Hematopoietic multipotent progenitor cell treated with erythropoietin and hydrocortisone succinate and interleukin-3 and kit ligand, for 15 days (in vitro differentiated cells): ENCODE measurements around the gene HPCAL1.

Experiments used
- DNase-seq: peaks from one replicate; pipeline ENCODE4 v3.0.0-alpha.2; 2015; ENCODE audit warnings: low spot score

The HPCAL1 gene

DNA sequence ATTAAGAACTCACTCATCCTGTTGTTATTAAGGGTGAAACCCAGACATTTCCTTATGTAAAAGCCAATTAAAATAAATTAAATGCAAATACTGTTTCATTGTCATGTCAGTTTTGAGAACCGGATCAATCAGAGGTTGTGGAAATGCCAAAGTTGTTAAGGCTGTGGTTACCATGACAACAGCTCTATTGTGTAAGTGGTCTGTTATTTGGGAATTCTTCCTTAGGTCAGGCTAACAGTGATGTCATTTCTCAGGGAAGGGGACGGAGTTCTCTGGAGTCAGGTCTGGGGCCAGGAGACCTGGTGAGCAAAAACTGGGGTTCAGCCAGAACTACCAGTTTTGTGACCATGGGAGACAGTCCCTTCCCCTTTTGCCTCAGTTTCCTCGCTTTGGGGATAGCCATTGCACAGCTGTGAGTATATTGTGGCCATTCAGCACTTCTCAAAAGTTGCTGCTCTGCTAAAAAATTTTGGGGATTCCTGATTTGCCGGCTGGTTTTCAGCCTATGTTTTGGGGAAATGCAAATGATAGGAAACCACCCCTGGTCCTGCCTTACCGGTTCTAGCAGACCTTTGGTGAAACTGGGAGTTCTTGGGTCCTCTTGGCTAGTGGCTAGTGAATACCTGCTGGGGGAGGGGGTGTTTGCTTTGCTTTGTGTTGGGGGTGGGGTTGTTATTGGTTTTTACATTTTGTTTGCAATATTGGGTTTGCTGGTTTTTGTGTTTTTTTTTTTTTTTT is 21.6 kb downstream of the HPCAL1 start:
- DNase-seq: no peak

- DNase-seq: no peak
These were observed 22.8 kb downstream of the HPCAL1 start for GRCh38 chr2:10325278-10326145.

GRCh38 chr2:10326151-10326616 is 23.5 kb downstream of the HPCAL1 start:
- no peak for DNase-seq

DNA sequence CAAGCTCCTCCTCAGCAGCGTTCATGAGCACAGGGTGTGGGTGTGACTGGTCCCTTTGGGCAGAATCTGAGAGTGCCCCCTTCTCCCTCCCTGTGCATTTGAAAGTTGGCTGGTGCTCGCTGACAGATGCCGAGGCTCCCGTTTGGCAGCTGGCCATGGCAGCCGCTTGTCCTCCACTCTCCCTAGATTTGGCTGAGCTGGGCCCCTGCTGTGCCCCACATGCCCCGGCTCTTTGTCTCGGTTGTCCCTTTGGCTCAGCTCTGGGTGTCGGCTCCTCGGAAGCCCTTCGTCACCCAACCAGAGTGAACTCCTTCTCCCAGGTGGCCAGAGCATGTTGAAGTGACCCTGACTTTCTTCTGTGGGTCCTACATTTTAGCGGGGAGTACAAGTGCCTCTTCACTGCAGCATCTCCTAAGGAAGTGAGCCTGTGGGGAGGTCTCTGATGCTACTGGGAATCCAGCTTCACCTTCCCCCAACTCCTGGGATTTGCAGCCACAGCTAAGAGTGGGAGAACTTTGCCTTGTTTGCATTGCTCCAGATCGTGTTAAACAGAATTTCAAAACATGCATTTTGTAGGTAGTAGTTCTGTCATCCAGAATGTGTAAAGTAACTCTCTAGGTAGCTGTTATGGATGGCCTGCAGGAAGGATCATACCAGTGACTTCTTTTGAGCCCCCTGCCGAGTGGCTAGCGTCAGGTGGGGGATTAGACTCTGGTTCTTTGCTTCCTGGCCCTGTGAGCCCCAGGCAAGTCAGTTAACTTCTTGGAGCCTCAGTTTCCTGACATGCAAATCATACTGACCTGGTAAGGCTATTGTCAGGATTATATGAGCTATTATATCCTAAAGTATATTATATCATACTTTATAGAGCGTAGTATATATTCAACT is 24.2 kb downstream of the HPCAL1 start:
- no peak for DNase-seq

GRCh38 chr2:10327896-10328669 is 25.4 kb downstream of the HPCAL1 start:
- DNase-seq: no peak

- DNase-seq: no peak
These were observed 26.2 kb downstream of the HPCAL1 start for GRCh38 chr2:10328670-10329579.

DNA sequence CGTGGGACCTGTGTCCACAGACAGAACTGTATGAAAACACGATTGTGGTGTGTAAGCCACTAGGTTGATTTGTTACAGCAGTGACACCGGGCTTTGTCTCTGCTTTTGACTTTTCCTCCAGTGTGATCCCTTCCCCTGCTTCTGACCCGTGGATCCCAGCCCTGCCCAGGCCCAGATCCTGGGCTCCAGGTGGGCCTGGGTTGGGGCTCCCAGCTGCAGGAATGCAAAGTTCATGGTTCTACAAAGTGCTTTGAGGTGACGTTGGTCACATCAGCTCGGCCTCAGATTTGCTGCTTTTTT is 26.8 kb downstream of the HPCAL1 start:
- DNase-seq: no peak

- no peak for DNase-seq
These were observed 27.4 kb downstream of the HPCAL1 start for GRCh38 chr2:10329880-10330699.

DNA sequence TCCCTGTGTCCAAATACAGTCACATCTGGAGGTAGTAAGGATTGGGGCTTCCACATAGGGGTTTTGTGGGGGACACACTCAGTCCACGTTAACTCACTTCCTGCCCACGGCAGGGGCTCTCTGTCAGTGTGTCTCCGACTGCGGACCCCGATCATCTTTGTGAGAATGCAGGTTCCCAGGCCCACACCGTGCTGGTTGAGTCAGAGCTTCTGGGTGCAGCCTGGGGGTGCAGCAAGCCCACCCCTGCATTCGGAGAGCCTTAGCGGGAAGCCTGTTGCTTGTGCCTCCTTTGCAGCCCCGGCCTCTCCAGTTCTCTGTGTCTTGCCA is 28.0 kb downstream of the HPCAL1 start:
- no peak for DNase-seq

- no peak for DNase-seq
These were observed 28.5 kb downstream of the HPCAL1 start for GRCh38 chr2:10331027-10331701.

GRCh38 chr2:10331702-10332401 is 29.1 kb downstream of the HPCAL1 start:
- DNase-seq: no peak

- DNase-seq: no peak
These were observed 29.9 kb downstream of the HPCAL1 start for GRCh38 chr2:10332402-10333246.

DNA sequence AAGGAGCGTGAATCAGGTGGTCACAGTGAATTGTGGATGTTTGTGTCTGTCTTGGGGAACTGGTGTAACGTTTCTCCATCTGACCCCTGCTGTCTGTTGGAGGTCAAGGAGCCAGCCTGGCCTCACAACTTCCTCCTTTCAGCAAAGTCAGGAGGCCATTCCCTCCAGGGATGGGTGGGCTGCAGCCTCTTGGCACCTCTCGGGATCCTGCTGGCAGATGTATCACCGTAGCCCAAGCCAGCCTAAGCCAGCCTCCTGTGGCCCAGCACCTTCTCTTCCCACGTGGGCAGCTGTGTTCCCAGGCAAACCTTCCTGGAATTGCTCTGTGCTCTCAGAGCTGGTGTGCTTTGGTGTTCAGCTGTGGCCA is 30.5 kb downstream of the HPCAL1 start:
- DNase-seq: no peak

DNA sequence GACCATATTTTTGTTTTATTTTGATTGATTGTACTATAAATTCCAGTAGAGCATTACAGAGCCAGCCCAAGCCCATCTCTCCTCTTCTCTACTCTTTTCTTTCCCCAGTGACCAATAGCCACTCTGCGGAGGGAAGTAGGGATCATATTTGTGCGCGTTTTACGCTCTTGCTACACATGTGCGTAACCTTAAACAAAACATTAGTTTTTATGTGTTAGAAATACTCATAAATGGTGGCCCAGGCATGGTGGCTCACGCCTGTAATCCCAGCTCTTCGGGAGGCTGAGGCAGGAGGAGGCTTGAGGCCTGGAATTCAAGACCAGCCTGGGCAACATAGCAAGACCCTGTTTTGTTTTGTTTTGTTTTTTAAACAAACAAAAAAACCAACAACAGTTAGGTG is 31.3 kb downstream of the HPCAL1 start:
- no peak for DNase-seq

DNA sequence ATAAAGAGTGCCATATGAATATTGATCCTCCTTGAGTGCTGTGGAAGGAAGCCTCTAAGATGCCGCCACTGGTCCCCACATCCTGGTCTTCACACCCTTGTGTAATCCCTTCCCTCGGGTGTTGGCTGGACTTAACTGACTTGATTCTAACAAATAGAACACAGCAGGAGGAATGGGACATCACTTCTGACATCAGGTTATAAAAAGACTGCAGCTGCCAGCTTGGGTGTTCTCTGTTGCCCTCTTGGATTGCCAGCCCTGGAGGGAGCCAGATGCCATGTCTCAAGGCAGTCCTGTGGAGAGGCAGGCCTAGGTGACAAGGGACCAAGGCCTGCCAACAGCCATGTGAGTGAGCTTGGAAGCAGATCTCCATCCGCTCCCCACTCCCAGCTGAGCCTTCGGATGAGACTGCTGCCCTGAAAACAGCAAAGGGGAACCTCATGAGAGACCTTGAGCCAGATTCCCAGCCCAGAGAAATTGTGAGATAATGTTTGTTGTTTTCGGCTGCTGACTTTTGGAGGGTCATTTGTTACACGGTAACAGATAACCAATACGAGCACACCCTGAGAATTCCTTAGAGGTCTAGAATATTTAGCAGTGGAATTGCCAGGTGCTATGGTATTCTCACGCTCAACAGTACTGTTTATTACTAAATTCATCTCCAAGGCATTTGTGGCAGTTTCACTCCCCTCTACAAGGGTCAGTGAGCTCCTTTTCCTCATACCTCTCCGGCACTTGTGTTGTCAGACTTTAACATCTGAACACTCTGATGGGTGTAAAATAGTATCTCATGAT is 32.5 kb downstream of the HPCAL1 start:
- DNase-seq: no peak

DNA sequence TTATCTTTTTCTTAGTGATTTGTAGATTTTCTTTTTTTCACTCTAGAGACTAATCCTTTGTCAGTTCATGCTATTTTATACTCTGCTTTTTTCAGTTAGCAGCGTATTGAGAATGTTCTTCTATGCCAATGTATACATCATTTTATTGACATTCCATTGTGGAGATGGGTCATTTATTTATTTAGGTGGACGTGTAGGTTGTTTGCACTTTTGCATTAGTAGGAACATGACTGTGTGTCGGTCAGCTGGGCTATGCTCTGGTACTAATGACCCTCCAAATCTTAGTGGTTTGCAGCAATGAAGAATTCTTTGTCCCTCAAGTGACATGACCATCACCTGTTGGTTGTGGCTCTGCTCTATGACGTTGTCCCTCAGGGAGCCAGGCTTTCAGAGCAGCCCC is 33.6 kb downstream of the HPCAL1 start:
- no peak for DNase-seq
